Measurements from ENCODE around the gene ZNF28.
"Not testable (repeated sequence)": the region's sequence is repeated elsewhere in the genome, so short reads cannot be mapped to it uniquely, and the experiment has no call there.

The ZNF28 gene

DNA sequence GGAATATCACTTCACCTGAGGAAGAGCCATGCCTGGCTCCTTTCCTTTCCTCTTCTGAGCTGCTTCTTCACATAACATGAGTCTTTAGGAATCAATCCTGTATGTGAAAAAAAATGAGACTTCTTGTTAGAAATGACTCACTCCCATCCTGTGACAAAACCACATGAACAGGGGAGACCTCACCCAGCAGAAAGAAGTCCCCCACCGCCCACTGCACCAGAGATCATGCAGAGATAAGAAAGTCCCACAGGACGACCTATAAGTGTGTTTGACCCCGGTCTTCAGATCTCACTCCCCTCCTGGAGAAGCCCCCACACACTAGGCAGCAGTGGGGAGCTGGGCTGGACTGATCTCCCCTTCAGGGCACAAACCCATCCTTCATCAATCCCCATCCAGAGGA is 42.6 kb downstream of the ZNF28 start:
- TF ChIP-seq, protein P1, sequence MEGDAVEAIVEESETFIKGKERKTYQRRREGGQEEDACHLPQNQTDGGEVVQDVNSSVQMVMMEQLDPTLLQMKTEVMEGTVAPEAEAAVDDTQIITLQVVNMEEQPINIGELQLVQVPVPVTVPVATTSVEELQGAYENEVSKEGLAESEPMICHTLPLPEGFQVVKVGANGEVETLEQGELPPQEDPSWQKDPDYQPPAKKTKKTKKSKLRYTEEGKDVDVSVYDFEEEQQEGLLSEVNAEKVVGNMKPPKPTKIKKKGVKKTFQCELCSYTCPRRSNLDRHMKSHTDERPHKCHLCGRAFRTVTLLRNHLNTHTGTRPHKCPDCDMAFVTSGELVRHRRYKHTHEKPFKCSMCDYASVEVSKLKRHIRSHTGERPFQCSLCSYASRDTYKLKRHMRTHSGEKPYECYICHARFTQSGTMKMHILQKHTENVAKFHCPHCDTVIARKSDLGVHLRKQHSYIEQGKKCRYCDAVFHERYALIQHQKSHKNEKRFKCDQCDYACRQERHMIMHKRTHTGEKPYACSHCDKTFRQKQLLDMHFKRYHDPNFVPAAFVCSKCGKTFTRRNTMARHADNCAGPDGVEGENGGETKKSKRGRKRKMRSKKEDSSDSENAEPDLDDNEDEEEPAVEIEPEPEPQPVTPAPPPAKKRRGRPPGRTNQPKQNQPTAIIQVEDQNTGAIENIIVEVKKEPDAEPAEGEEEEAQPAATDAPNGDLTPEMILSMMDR (IDR thresholded peaks at IDR 0.05; ENCODE audit: control insufficient read depth, insufficient read depth, low read depth, low read length, missing control alignments), result no peak
- H3K4me3 ChIP-seq (ENCODE audit: control insufficient read depth, low read depth, low read length), result no peak overlapping the region
- no peak for DNase-seq (ENCODE audit: low read depth)

DNA sequence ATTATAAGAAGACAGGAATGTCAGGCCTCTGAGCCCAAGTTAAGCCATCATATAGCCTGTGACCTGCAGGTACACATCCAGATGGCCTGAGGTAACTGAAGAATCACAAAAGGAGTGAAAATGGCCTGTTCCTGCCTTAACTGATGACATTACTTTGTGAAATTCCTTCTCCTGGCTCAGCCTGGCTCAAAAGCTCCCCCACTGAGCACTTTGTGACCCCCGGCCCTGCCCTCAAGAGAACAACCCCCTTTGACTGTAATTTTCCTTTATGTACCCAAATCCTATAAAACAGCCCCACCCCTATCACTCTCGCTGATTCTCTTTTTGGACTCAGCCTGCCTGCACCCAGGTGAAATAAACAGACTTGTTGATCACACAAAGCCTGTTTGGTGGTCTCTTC is 65.0 kb downstream of the ZNF28 start:
- not testable (repeated sequence) for DNase-seq (ENCODE audit: low read depth); H3K4me3 ChIP-seq (ENCODE audit: control insufficient read depth, low read depth, low read length)

DNA sequence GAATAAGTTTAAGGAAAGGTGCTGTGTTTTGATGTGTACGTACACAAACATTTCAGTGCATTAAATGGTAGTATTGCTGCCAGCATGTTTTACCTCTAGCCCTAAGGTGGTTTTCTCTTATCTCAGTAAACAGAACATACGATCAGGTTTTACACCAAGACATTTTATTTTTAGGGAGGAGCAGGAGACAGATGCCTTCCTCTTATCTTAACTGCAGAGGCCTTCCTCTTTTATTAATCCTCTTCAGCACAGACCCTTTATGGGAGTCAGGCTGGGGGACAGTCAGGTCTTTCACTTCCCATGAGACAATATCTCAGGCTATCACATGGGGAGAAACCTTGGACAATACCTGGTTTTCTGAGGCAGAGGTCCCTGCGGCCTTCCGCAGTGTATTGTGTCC is 71.7 kb downstream of the ZNF28 start:
- no peak overlapping the region for H3K4me3 ChIP-seq (ENCODE audit: control insufficient read depth, low read depth, low read length)
- TF ChIP-seq, protein P1 (IDR thresholded peaks at IDR 0.05; ENCODE audit: control insufficient read depth, insufficient read depth, low read depth, low read length, missing control alignments), result no peak
- DNase-seq (ENCODE audit: low read depth), result no peak

DNA sequence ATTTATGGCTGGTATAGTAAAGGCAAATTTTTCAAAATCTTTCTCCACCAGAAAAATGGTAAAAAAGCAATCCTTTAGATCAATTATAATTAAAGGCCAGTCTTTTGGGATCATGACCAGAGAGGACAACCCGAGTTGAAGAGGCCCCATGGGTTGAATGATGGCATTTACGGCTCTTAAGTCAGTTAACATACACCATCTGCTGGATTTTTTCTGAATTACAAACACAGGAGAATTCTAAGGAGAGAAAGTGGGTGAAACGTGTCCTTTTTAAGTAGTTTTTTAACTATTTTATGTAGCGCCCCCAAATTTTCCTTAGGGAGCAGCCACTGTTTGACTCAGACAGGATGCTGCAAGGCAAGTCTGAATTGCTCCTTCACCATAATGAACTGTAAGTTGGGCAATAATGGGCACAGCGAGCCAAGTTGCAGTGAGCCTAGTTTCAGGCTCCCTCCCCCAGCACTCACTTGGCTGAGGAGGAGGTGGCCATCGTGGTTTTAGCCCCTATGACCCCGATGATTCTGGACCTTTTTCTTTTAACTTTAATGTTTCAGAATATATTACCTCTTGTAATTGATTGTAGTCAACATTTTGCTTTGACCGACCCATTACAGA is 73.0 kb downstream of the ZNF28 start:
- TF ChIP-seq, protein P1 (IDR thresholded peaks at IDR 0.05; ENCODE audit: control insufficient read depth, insufficient read depth, low read depth, low read length, missing control alignments), result peak; percentile 38
- no peak overlapping the region for H3K4me3 ChIP-seq (ENCODE audit: control insufficient read depth, low read depth, low read length)
- no peak for DNase-seq (ENCODE audit: low read depth)

Measured in AG09309 (cell line).